HG02981 (cell line): ENCODE results near the gene NDUFA5.
A peak's percentile ranks its signal among the peaks of the same experiment; 100 is the strongest.

Experiments
- ATAC-seq: cut with Tn5 transposase; IDR thresholded peaks from one replicate; pipeline ENCODE4 v1.9.1; 2021; ENCODE audit warnings: mild to moderate bottlenecking, moderate library complexity; ENCODE audit not compliant: unreplicated experiment

NDUFA5 gene

DNA sequence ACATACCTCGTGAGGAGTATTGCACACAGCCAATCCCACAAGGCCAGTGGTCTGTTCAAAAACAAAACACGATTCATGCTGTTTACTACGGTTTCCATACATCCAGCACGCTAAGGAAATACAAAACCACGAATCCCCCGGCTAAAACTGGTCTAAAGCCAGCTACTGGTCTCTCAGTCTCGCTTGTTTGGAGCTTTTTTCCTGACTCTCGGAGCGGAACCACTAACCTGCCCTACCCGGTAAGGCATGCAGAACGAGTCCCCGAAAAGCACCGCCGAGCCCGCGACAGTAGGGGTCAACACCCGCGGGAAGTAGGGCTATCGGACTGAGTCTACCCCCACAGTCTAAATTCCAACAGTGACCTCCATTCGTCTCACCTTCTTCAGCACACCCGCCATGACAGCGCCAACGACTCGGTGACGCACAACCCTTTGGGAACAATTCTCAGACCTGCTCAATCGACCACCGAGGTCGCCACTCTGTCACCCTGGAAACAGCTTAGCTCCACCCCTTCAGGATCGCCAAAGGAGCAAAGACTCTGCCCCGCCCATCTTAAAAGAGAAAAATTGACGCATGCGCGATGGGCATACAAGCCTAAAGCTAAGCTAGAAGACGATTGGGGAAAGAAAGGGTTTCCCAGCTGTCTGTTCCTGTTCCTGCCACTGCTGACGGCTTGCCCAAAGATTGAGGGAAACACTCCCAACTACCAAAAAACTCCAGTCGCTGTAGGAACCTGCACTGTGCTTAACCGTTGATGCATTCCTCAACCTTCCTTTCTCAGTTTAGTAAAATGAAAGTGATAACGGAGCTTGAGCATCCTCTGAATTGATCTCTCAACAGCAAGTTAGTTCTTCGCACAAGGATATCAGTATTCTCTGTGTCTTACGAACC, at the start of gene NDUFA5:
Gene NDUFA5 (minus strand): TSS at position 421 of the 891 bp plus-strand sequence. CDS start 23 bp downstream, at position 398.
- peak; percentile 96 for ATAC-seq

DNA sequence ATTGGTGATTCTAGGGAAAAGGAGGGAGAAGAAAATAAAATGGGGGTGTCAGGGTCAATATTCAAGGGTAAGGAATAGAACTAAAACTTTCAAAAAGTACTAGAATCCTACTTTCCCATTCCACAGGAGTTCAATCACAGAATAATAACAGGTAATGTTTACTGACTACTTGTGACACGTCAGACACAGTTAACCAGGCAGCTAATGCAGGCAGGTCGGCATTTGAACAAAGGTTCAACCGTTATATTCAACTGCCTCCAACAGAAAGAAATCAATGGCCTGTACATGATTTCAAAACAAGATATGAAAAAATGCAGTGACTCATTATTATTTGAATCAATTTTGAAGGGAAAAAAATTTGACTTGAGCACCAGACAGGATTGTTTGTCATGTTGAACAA, 47.1 kb upstream of the NDUFA5 start:
- no peak for ATAC-seq

DNA sequence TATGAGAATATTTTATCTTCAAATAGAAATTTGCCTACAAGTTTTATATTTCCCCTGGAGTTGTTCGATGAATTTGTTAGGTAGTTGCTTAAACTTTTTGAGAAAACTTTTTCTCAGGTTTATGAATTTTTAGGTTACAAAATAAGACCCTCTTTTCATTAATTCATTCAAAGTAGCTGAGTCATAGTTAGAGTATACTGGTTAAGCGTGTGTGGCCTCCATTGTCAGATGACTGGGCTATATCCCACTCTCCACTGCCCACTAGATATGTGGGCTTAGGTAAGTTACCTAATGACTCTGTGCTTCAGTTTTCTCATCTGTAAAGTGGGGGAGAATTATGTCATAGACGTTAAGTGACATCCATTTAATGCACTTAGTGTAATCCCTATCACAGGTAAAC, 45.0 kb upstream of the NDUFA5 start:
- no peak for ATAC-seq

DNA sequence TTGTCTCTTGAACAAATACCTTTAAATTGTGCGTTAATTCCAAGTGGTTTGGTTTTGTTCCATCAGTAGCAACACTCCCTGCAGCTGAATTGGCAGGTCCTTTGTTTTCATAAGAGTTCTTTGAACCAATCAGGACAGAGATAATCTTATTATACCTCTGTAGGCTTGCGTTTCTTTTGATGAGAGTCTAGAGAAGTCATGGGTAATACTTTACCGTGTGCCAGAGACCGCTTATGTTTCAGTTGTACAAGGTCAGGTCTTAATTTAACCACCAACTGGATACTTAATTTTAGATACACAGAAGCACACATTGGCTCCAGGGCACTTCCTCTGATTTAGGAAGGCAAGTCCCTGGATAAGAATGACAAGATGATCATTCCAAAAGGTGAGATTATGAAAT, 43.9 kb upstream of the NDUFA5 start, which contains the start of gene ASB15:
Gene ASB15 (plus strand): TSS at position 292 of the 400 bp plus-strand sequence. CDS start 12,682 bp downstream, outside the sequence.
- ATAC-seq = no peak

- no peak for ATAC-seq
Measured at GRCh38 chr7:123600876-123601275, 43.3 kb upstream of the NDUFA5 start.

- no peak for ATAC-seq
Measured at GRCh38 chr7:123599766-123600165, 42.1 kb upstream of the NDUFA5 start.

- no peak for ATAC-seq
Measured at GRCh38 chr7:123598657-123599056, 41.0 kb upstream of the NDUFA5 start.

GRCh38 chr7:123594813-123595241, 37.2 kb upstream of the NDUFA5 start:
- ATAC-seq = no peak

DNA sequence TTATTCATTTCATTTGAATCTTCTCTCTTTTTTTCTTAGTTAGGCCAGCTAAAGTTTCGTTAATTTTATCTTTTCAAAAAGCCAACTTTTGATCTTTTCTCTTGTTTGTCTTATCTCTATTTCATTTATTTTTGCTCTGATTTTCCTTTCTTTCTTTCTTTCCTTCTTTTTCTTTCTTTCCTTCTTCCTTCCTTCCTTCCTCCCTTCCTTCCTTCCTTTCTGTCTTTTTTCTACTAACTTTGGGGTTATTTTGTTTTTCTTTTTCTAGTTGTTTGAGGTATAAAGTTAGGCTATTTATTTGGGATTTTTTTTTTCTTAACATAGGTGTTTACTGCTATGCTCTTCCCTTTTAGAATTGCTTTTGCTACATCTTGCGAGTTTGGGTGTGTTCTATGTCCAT, 30.8 kb upstream of the NDUFA5 start:
- ATAC-seq = no peak

DNA sequence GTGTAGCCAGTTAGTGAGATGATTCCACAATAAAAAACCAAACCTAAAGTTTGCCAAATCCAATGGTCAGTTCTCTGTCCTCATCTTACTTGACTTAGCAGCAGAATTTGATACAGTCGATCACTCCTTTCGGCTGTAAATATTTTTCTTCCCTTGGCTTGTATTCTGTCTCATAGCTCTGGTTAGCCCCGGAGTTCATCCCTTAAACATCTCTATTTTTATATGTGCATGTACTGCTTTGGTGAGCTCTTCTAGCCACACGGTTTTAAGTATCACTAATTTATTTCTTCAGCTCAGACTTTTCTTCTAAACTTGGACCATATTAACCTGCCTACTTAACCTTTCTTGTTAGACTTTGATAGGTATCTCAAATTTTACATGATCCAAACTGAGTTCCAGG, 26.2 kb upstream of the NDUFA5 start:
- ATAC-seq = no peak

- ATAC-seq = no peak
Measured at GRCh38 chr7:123581162-123581459, 23.5 kb upstream of the NDUFA5 start.

GRCh38 chr7:123580406-123581161, 23.0 kb upstream of the NDUFA5 start:
- ATAC-seq = peak; percentile 75

DNA sequence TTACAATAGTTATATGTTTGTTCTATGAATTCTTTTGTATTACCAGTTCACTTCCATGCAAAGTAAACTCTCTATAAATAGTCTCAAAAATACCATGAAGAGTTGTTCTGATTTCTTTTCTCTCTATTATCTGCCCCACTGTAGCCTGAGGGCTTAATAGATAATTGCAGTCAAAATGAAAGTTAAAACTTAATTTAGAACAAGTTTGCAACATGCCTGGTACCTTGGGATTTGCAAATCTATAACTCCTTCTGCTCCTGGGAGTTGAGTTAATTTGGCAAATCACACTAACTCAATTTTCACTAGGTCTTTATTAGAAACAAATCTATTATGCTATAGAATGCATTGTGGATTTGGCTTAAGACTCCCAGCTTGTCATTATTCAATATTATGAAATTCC, 21.8 kb upstream of the NDUFA5 start:
- ATAC-seq = no peak

DNA sequence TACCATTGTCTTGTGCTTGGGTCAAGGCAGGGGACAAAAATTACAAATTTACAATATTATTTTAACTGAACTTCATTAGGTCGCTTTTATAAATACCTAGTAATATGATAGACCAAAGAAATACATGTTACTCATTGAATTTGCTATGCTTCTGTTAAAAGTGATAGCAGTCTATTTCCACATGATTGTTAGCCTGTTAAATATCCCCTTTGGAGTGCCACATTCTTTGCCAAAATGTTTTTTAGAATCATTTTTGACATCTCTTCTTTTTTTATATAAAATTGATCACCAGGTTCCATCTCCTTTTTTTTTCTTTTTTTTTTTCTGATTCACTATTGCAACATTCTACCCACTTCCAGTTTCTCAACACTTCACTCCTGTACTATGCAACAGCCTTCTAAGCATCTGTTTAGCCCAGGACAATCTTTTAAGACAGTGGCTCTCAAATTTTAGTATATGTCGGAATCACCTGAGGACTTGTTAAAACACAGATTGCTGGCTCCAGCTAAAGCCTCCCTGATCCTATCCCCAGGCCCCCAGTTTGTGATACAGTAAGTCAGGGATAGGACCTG, 16.4 kb upstream of the NDUFA5 start:
- ATAC-seq = no peak

DNA sequence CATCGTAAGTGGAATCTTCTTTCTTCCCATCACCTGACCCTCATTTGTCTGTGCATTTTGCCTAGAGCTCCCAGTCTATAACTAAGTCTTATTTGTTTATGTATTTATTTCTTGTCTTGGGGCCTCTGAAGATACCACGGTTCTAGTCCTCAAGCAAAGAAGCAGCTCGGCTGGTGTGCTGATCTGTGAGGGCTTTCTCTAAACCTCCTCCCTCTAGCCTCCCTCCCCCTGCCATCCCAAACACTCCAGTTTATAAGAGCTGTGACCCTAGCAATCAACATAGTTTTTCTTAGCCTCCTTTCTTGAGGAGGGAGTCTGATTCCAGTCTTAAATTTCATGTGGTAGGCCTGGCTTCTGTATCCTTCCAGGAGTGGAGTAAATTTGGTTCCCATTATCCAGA, 15.7 kb upstream of the NDUFA5 start:
- ATAC-seq = no peak

- ATAC-seq = no peak
Measured at GRCh38 chr7:123571684-123572083, 14.1 kb upstream of the NDUFA5 start.

- ATAC-seq = no peak
Measured at GRCh38 chr7:123571187-123571586, 13.6 kb upstream of the NDUFA5 start.

DNA sequence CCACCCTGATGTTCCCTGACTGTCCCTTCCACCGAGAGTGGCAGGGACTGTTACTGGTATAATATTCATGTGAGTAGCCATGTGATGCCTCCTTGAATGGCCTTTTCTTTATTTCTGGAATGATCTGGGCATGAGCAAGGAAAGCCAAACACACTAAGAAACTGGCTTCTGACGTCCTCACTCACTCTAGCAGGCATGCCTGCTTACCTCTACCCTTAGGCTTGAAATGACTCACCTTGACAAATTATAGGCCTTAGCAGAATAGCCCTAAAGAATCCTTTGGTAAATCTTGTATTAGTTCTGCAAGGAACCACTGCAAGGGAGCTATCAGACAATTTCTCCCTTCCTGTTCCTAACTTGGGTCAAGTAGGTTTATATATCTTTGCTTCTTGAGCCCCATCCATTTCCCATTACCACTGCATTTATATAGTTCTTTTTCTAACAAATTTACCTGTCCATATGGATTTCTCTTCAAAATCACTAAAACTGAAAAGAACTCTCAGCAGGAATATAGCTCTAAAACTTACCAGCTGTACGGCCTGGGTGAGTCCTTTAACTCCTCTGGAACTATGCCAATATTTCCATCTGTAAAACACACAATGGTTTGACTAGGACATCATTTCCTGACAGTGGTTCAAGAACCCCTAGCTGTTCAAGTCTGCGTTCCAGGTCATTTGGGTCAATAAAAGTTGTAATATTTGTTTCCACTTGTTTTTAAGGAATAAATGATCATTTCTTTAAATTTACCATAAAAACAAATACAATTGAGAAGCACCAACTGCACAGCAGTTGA, 13.0 kb upstream of the NDUFA5 start:
- ATAC-seq = no peak

DNA sequence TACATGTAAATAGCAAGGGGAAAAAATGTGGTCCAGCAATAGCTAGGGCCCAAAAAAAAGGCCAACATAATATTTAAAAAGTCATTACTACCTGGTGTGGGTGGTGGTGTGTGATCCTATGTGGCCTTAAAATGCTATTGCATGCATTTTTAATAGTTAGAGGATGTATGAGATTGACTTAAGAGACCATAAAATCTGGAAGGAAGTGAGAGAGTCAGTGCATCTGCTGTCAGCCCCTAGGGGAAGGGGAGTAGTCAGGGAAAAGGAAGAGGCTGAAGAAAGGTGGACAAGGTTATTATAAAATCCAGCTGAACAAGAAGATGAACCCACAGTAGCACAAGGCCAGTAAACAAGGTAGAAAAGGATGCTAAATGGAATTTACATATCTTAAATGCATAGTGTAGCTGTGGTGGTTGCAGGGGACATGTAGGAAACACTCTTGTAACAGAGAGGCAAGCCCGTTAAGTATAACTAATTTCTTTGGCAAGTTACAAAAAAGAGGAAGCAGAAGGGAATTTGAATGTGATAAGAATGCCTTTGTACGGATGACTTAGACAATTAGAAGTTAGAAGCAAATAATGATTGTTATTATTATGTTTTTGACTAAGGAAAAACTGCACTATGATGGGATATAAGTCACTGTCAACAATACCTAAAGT, 11.9 kb upstream of the NDUFA5 start:
- ATAC-seq = no peak

- ATAC-seq = no peak
Measured at GRCh38 chr7:123562121-123562520, 4.5 kb upstream of the NDUFA5 start.
